Naive thymus-derived CD4-positive, alpha-beta T cell (primary cell): Measurements from ENCODE around the gene ITGBL1. TPM values are rescaled to one million over a fixed set of nuclear protein-coding genes. Genes with fewer than 3 reads are reported as not detected.
A peak's percentile ranks its signal among the peaks of the same experiment; 100 is the strongest.

ENCODE experiments used
- ATAC-seq: fragments of 150-1000 bp; cut with Tn5 transposase; 2 replicates; pipeline ENCODE4 v1.10.0; 2021; ENCODE audit warnings: mild to moderate bottlenecking, moderate library complexity
- CTCF ChIA-PET: fragments of 350-600 bp; sonication (Branson Sonifier 250); formaldehyde crosslinking; loops from one replicate; lab custom pipeline; 2021; ENCODE audit warnings: antibody characterized with exemption; lab: Charles Lee
- POLR2A ChIA-PET: fragments of 350-600 bp; sonication (Branson Sonifier 250); formaldehyde crosslinking; loops from one replicate; lab custom pipeline; 2021; ENCODE audit warnings: antibody characterized with exemption, inconsistent platforms; lab: Charles Lee
- DNase-seq, 9 donors: peaks; one replicate each; pipeline versions ENCODE4 v3.0.0 to v3.0.0-alpha.2; 2020 to 2022; ENCODE audit warnings: mixed read lengths in 1 of 9
- H3K27ac ChIP-seq: one replicate; pipeline ENCODE4 v1.7.0; 2013; ENCODE audit warnings: mild to moderate bottlenecking, low read depth, low read length, moderate library complexity
- H3K27me3 ChIP-seq, 2 donors: one replicate each; pipeline ENCODE4 v1.7.0; 2013; ENCODE audit warnings: low read length in 2 of 2, mild to moderate bottlenecking in 2 of 2, moderate library complexity in 2 of 2; ENCODE audit not compliant: control insufficient read depth in 2 of 2, insufficient read depth in 2 of 2
- H3K36me3 ChIP-seq, 3 experiments: 1 replicate in 2 of 3; 2 replicates in 1 of 3; pipeline ENCODE4 v1.7.0; 2013; ENCODE audit warnings: low read length in 3 of 3, mild to moderate bottlenecking in 3 of 3, moderate library complexity in 1 of 3; ENCODE audit not compliant: insufficient read depth in 3 of 3, control insufficient read depth in 2 of 3
- H3K4me1 ChIP-seq, 2 donors: one replicate each; pipeline ENCODE4 v1.7.0; 2013; ENCODE audit warnings: low read length in 2 of 2, mild to moderate bottlenecking in 2 of 2, moderate library complexity in 1 of 2; ENCODE audit not compliant: control insufficient read depth in 2 of 2, insufficient read depth in 2 of 2
- H3K4me3 ChIP-seq: 2 replicates; pipeline ENCODE4 v1.7.0; 2013; ENCODE audit warnings: mild to moderate bottlenecking, low read length
- H3K9me3 ChIP-seq, 3 experiments: 1 replicate in 2 of 3; 2 replicates in 1 of 3; pipeline ENCODE4 v1.7.0; 2013; ENCODE audit warnings: low read length in 3 of 3; ENCODE audit not compliant: control insufficient read depth in 2 of 3
- H3K27ac Mint-ChIP-seq, 9 donors: one replicate each; pipeline ENCODE4 v1.8.0; 2020 to 2022; ENCODE audit warnings: mixed read lengths in 9 of 9, mild to moderate bottlenecking in 8 of 9, moderate library complexity in 5 of 9, inconsistent platforms in 2 of 9
- H3K27me3 Mint-ChIP-seq, 5 donors: one replicate each; pipeline ENCODE4 v1.8.0; 2021 to 2022; ENCODE audit warnings: mixed read lengths in 5 of 5, mild to moderate bottlenecking in 1 of 5
- H3K36me3 Mint-ChIP-seq, 5 donors: one replicate each; pipeline ENCODE4 v1.8.0; 2020 to 2022; ENCODE audit warnings: mixed read lengths in 5 of 5, mild to moderate bottlenecking in 3 of 5, inconsistent platforms in 1 of 5
- H3K4me1 Mint-ChIP-seq, 7 donors: one replicate each; pipeline ENCODE4 v1.8.0; 2020 to 2022; ENCODE audit warnings: mixed read lengths in 7 of 7, mild to moderate bottlenecking in 3 of 7, inconsistent platforms in 1 of 7
- H3K4me3 Mint-ChIP-seq, 10 donors: one replicate each; pipeline ENCODE4 v1.8.0; 2020 to 2022; ENCODE audit warnings: mild to moderate bottlenecking in 10 of 10, mixed read lengths in 10 of 10, moderate library complexity in 6 of 10, inconsistent platforms in 2 of 10
- H3K9me3 Mint-ChIP-seq, 11 donors: one replicate each; pipeline ENCODE4 v1.8.0; 2020 to 2022; ENCODE audit warnings: mixed read lengths in 11 of 11, mild to moderate bottlenecking in 4 of 11, inconsistent platforms in 1 of 11, moderate library complexity in 1 of 11
- intact Hi-C, 2 donors: fragments of 100-400 bp; cut with micrococcal nuclease; formaldehyde crosslinking; loops; one replicate each; pipeline ENCODE4 v1.15.1; 2023
- polyA plus RNA-seq, 2 donors: library from polyadenylated mRNA; unstranded; fragments of 300-500 nt; fragmentation: Illumina TruSeq; gene quantifications; one replicate each; pipeline ENCODE4 v1.2.3, GENCODE V29; 2021
- total RNA-seq, 6 experiments: library from RNA in 5 of 6; stranded (reverse) in 5 of 6; gene quantifications; 1 replicate in 5 of 6; 2 replicates in 1 of 6; pipeline ENCODE4 v1.2.3 and lab custom pipeline; 2021 to 2026

Gene ITGBL1
- total and polyA plus RNA-seq, 7 experiments from 2014 or later, result not detected

GRCh38 chr13:101612735-101613134, 160.3 kb downstream of the ITGBL1 start:
- Histone ChIP-seq H3K36me3 (no peaks in the 10 kb centered on the region), H3K4me3 (no peak overlapping the region), H3K27ac (no peak overlapping the region), H3K4me1 (no peaks in the 10 kb centered on the region), H3K27me3 (no peaks in the 10 kb centered on the region), H3K9me3 (no peaks in the 10 kb centered on the region)
- DNase-seq, result no peak
- no peak for ATAC-seq
- intact Hi-C loops, result no loop called here
- ChIA-PET POLR2A (no interaction called here), CTCF (no interaction called here)
- H3K9me3 Mint-ChIP-seq, result peaks cover 0 to 2% (median 0%) of the 10 kb centered on the region in 11 donors
- no peaks in the 10 kb centered on the region for H3K36me3 Mint-ChIP-seq
- H3K4me3 Mint-ChIP-seq, result no peak overlapping the region
- no peaks in the 10 kb centered on the region for H3K4me1 Mint-ChIP-seq
- no peak overlapping the region for H3K27ac Mint-ChIP-seq
- peaks cover 5 to 19% (median 13%) of the 10 kb centered on the region in 5 donors for H3K27me3 Mint-ChIP-seq

DNA sequence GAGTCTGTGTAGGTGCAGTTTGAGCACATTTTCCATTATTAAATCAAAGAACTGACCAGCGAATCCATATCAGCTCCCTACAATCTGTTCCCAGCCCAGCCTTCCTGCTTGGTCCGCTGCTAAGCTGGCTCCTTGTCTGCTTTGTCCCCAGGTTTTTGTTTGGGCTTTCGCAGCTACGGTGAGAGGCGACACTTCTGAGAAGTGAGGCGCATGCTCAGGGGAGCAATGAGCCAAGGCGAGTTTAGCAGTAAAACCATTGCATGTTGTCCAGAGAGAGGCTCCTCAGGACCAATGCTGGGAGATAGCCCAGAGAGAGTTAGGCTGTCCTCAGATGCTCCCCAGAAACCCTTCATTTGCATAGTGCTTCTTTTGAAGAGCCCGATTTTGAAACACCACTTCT, 162.0 kb downstream of the ITGBL1 start:
- POLR2A ChIA-PET, result no interaction called here
- DNase-seq (no peak), ATAC-seq (no peak)
- Histone ChIP-seq H3K4me1 (no peaks in the 10 kb centered on the region), H3K36me3 (no peaks in the 10 kb centered on the region), H3K4me3 (no peak overlapping the region), H3K27ac (no peak overlapping the region), H3K9me3 (no peaks in the 10 kb centered on the region), H3K27me3 (no peaks in the 10 kb centered on the region)
- Mint-ChIP-seq H3K9me3 (no peaks in the 10 kb centered on the region), H3K27ac (no peak overlapping the region), H3K4me3 (no peak overlapping the region), H3K36me3 (no peaks in the 10 kb centered on the region), H3K27me3 (peaks cover 4 to 19% (median 13%) of the 10 kb centered on the region in 5 donors), H3K4me1 (peaks cover 0 to 3% (median 0%) of the 10 kb centered on the region in 7 donors)
- CTCF ChIA-PET, result no interaction called here
- intact Hi-C loops, result no loop called here

DNA sequence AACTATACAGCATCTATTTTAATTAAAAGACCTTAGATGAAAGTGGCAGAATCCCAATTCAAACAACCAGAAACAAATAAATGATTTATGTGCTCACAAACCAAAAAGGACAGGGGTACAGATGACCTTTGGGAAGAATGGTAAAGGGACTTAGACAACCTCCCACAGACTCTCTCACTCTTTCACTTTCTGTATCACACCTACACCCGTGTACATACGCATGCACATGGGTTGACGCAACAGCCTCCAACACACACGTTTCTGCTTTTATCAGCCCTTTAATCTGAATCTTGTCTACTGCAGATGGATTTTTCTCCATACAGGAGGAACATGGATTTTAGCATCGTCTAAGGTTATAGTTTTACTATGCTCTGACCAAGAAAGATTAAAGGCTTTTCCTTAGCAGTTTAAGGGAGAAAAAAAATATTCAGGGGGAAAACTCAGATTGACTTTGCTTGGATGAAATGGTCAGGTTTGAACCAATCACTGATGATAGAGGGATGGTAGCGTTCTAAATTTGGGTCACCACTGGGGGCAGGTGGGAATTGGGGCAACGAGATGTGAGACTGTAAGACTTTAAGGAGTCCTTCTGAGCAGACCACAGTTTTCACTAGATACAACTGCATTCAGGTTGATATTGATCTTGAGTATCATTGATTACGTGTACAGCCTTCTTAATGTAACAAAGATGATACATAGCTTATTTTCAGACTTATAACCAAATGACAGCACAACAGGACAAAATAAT, 166.1 kb downstream of the ITGBL1 start:
- no peaks in the 10 kb centered on the region for H3K36me3 ChIP-seq
- no peak overlapping the region for H3K27ac ChIP-seq
- Mint-ChIP-seq H3K4me1 (peaks cover 3 to 8% (median 5%) of the 10 kb centered on the region in 7 donors), H3K4me3 (peak overlapping the region in 2 of 10 donors; percentile 7 to 27), H3K27me3 (peaks cover 0 to 15% (median 9%) of the 10 kb centered on the region in 5 donors), H3K27ac (no peak overlapping the region), H3K36me3 (no peaks in the 10 kb centered on the region), H3K9me3 (no peaks in the 10 kb centered on the region)
- H3K9me3 ChIP-seq, result no peaks in the 10 kb centered on the region
- ATAC-seq, result peak; percentile 73
- H3K4me3 ChIP-seq, result no peak overlapping the region
- H3K4me1 ChIP-seq, result peaks cover 0 to 2% of the 10 kb centered on the region in 2 donors
- CTCF ChIA-PET, result no interaction called here
- POLR2A ChIA-PET, result no interaction called here
- intact Hi-C loops, result no loop called here
- H3K27me3 ChIP-seq, result no peaks in the 10 kb centered on the region
- DNase-seq, result peak in 1 of 9 donors; percentile 9

DNA sequence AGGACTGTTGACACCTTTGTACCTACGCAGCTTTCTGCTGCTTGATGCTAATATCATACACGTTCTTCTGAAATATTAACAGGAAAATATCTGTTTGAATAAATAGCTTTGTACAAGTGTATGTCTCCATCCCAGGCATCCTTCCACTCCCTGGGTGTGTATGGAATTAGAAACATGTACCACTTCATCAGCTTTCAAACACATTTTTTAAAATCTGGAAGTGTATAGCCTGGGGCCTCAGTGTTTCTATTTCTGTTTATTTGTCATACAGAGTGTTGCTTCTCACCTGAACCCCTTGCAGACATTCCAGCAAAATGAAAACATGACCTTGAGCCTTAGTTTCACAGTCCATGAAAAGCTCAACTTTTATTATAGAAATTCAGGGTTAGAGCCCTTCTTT, 168.6 kb downstream of the ITGBL1 start:
- ChIA-PET CTCF (interaction anchor here (0.7 kb wide), 1 partner anchor 137 kb away, joined by 3 read pairs; no protein-coding TSS in a partner anchor), POLR2A (no interaction called here)
- Mint-ChIP-seq H3K4me1 (peaks cover 9 to 33% (median 28%) of the 10 kb centered on the region in 7 donors), H3K27me3 (peaks cover 0 to 16% (median 0%) of the 10 kb centered on the region in 5 donors), H3K27ac (no peak overlapping the region), H3K4me3 (no peak overlapping the region), H3K9me3 (no peaks in the 10 kb centered on the region), H3K36me3 (no peaks in the 10 kb centered on the region)
- H3K27ac ChIP-seq, result no peak overlapping the region
- H3K27me3 ChIP-seq, result no peaks in the 10 kb centered on the region
- no peaks in the 10 kb centered on the region for H3K9me3 ChIP-seq
- DNase-seq, result no peak
- ATAC-seq, result no peak
- intact Hi-C loops, result loop anchor here (10.0 kb wide), 5 partner anchors 106 to 1224 kb away; partner anchors contain the start of genes TMTC4 (in 2 of the 2), ERCC5 (in 1 of the 2) and TPP2 (in 1 of the 2)
- no peaks in the 10 kb centered on the region for H3K36me3 ChIP-seq
- H3K4me1 ChIP-seq, result peaks cover 16 to 18% of the 10 kb centered on the region in 2 donors
- no peak overlapping the region for H3K4me3 ChIP-seq

DNA sequence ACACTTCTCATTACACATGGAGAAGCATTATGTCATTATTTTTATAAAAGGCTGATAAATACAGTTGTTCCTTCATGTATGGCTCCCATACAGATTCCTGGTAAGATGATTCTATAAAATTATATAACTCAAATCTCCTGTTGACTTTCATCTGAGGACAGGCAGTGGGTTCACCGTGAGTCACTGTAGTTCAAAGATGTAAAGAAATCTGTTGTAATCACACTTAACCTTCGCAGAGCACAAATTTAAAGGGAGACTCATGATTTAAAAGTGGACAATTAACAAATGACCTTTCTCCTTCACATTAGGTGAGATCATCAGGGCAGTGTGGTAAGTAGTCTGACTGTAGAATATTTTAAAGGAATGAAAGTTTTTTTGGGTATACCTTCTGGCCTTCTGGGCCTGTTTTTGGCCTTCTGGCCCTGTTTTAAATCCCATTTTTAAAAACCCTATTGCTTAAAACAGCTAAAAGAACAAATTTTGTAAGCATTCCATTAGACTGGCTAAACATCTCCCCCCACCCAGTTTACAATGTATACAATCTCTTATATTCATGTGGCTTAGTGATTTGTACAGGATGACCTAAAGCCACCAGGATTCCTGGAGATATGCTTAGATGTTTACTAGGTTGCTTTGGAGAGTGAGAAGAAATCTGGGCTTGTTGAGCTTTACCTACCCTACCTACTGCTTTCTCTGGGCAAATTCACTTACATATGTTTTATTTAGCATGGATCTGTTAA, 171.2 kb downstream of the ITGBL1 start:
- peak overlapping the region in 9 of 10 donors; percentile 21 to 83 (median 76) for H3K4me3 Mint-ChIP-seq
- ChIA-PET POLR2A (interaction anchor here (0.9 to 1.2 kb wide), 2 partner anchors 70 to 1223 kb away, joined by 3 to 5 read pairs; partner anchors contain the start of gene ERCC5), CTCF (no interaction called here)
- Histone ChIP-seq H3K9me3 (no peaks in the 10 kb centered on the region), H3K36me3 (no peaks in the 10 kb centered on the region), H3K4me3 (peak overlapping the region; percentile 18), H3K27ac (peak overlapping the region; percentile 58), H3K4me1 (peaks cover 29 to 33% of the 10 kb centered on the region in 2 donors), H3K27me3 (no peaks in the 10 kb centered on the region)
- intact Hi-C loops, result loop anchor here (2.0 to 10.0 kb wide), 6 partner anchors 15 to 1221 kb away; partner anchors contain the start of genes TMTC4 (in 2 of the 2), ERCC5 (in 1 of the 2) and TPP2 (in 1 of the 2)
- H3K36me3 Mint-ChIP-seq, result peaks cover 0 to 2% (median 0%) of the 10 kb centered on the region in 5 donors
- no peak for ATAC-seq
- peaks cover 0 to 16% (median 0%) of the 10 kb centered on the region in 5 donors for H3K27me3 Mint-ChIP-seq
- H3K9me3 Mint-ChIP-seq, result no peaks in the 10 kb centered on the region
- H3K27ac Mint-ChIP-seq, result peak overlapping the region in 8 of 9 donors; percentile 81 to 94 (median 86)
- no peak for DNase-seq
- peaks cover 9 to 49% (median 48%) of the 10 kb centered on the region in 7 donors for H3K4me1 Mint-ChIP-seq

- H3K36me3 ChIP-seq, result no peaks in the 10 kb centered on the region
- POLR2A ChIA-PET, result interaction anchor here (0.9 to 1.2 kb wide), 2 partner anchors 70 to 1222 kb away, joined by 3 to 5 read pairs; partner anchors contain the start of gene ERCC5
- H3K27me3 ChIP-seq, result no peaks in the 10 kb centered on the region
- peak overlapping the region in 9 of 10 donors; percentile 21 to 83 (median 76) for H3K4me3 Mint-ChIP-seq
- H3K27me3 Mint-ChIP-seq, result peaks cover 0 to 19% (median 0%) of the 10 kb centered on the region in 5 donors
- peak overlapping the region; percentile 58 for H3K27ac ChIP-seq
- H3K27ac Mint-ChIP-seq, result peak overlapping the region in 8 of 9 donors; percentile 81 to 94 (median 86)
- ATAC-seq (no peak), DNase-seq (peak in 2 of 9 donors; percentile 8 to 24)
- peaks cover 9 to 49% (median 48%) of the 10 kb centered on the region in 7 donors for H3K4me1 Mint-ChIP-seq
- intact Hi-C loops, result loop anchor here (2.0 to 10.0 kb wide), 6 partner anchors 14 to 1220 kb away; partner anchors contain the start of genes TMTC4 (in 2 of the 2), ERCC5 (in 1 of the 2) and TPP2 (in 1 of the 2)
- no peaks in the 10 kb centered on the region for H3K9me3 ChIP-seq
- peak overlapping the region; percentile 18 for H3K4me3 ChIP-seq
- CTCF ChIA-PET, result no interaction called here
- H3K36me3 Mint-ChIP-seq, result peaks cover 0 to 2% (median 0%) of the 10 kb centered on the region in 5 donors
- H3K4me1 ChIP-seq, result peaks cover 29 to 33% of the 10 kb centered on the region in 2 donors
- no peaks in the 10 kb centered on the region for H3K9me3 Mint-ChIP-seq
Observed at GRCh38 chr13:101624210-101624922, 171.9 kb downstream of the ITGBL1 start.
